Omental fat pad (tissue), 4 donors: Measurements from ENCODE around the gene CELF2. TPM values are rescaled to one million over a fixed set of nuclear protein-coding genes. Genes with fewer than 3 reads are reported as not detected.

Experiments
- ATAC-seq: fragments of 150-250 bp; one replicate; pipeline ENCODE4 v1.9.1; 2016; ENCODE audit warnings: mild to moderate bottlenecking, moderate library complexity; ENCODE audit not compliant: low FRiP score
- DNase-seq: peaks from one replicate; pipeline ENCODE4 v3.0.0-alpha.2; 2019; ENCODE audit warnings: low spot score
- CTCF ChIP-seq, 3 donors: fragments of 450-650 bp; IDR thresholded peaks; one replicate each; pipeline ENCODE4 v1.5.1; 2016 to 2017; ENCODE audit warnings: antibody characterized with exemption in 3 of 3, mild to moderate bottlenecking in 3 of 3, moderate library complexity in 2 of 3
- total RNA-seq, 4 donors: library from RNA; depleted of rRNA; stranded (reverse); fragments of >200 nt; gene quantifications; one replicate each; pipeline ENCODE4 v1.1.0, GENCODE V29; 2016

The CELF2 gene
- total RNA-seq, 4 donors from 2014 or later: 81.7 to 116 (median 104) TPM

- TF ChIP-seq CTCF (IDR thresholded peaks at IDR 0.05): no peak
- DNase-seq: no peak
- ATAC-seq: no peak
These were observed 63.7 kb downstream of the CELF2 start for GRCh38 chr10:11081408-11081807.

GRCh38 chr10:11082526-11082925 is 64.9 kb downstream of the CELF2 start:
- ATAC-seq (peak; percentile 44), DNase-seq (no peak)
- no peak for TF ChIP-seq CTCF (IDR thresholded peaks at IDR 0.05)

GRCh38 chr10:11083051-11083450 is 65.4 kb downstream of the CELF2 start:
- TF ChIP-seq CTCF (IDR thresholded peaks at IDR 0.05): no peak
- ATAC-seq: no peak
- DNase-seq: no peak

- DNase-seq: no peak
- ATAC-seq: no peak
- no peak for TF ChIP-seq CTCF (IDR thresholded peaks at IDR 0.05)
These were observed 67.9 kb downstream of the CELF2 start for GRCh38 chr10:11085545-11085944.

GRCh38 chr10:11086177-11086840 is 68.6 kb downstream of the CELF2 start:
- DNase-seq: no peak
- no peak for TF ChIP-seq CTCF (IDR thresholded peaks at IDR 0.05)

GRCh38 chr10:11087372-11087771 is 69.7 kb downstream of the CELF2 start:
- no peak for DNase-seq
- TF ChIP-seq CTCF (IDR thresholded peaks at IDR 0.05): no peak
- no peak for ATAC-seq

More at GRCh38 chr10:11086177-11086840, 68.6 kb downstream of the CELF2 start:
- peak; percentile 81 for ATAC-seq

GRCh38 chr10:11088709-11089108 is 71.0 kb downstream of the CELF2 start:
- DNase-seq (no peak), ATAC-seq (no peak)
- no peak for TF ChIP-seq CTCF (IDR thresholded peaks at IDR 0.05)
